Colonic mucosa (tissue), 4 donors: ENCODE measurements around the gene PACS2. TPM values are rescaled to one million over a fixed set of nuclear protein-coding genes. Genes with fewer than 3 reads are reported as not detected.

Experiments used
- DNase-seq: peaks from one replicate; pipeline ENCODE4 v3.0.0-alpha.2; 2020
- H3K27ac ChIP-seq: fragments of 200-600 bp; one replicate; pipeline ENCODE4 v1.8.0; 2021
- H3K27me3 ChIP-seq: fragments of 200-600 bp; one replicate; pipeline ENCODE4 v1.8.0; 2021
- H3K36me3 ChIP-seq: fragments of 200-600 bp; one replicate; pipeline ENCODE4 v1.8.0; 2021
- H3K4me1 ChIP-seq: fragments of 200-600 bp; one replicate; pipeline ENCODE4 v1.8.0; 2021; ENCODE audit warnings: mild to moderate bottlenecking
- H3K4me3 ChIP-seq: fragments of 200-600 bp; one replicate; pipeline ENCODE4 v1.8.0; 2021
- H3K9ac ChIP-seq, 2 donors: one replicate each; pipeline ENCODE4 v1.7.0; 2013; ENCODE audit warnings: control low read depth in 2 of 2, low read depth in 2 of 2, low read length in 2 of 2
- H3K9me3 ChIP-seq: fragments of 200-600 bp; one replicate; pipeline ENCODE4 v1.8.0; 2021
- intact Hi-C: fragments of 100-400 bp; cut with DNase I; formaldehyde crosslinking; loops from one replicate; pipeline ENCODE4 v1.14.1; 2022
- total RNA-seq, 2 donors: library from RNA; stranded (reverse); fragmentation: NEBNext Ultra II Directional in 1 of 2; extraction: Animal tissue kit (Norgen Biotek cat#: 25700) in 1 of 2; gene quantifications; one replicate each; pipeline ENCODE4 v1.2.1, GENCODE V29; 2021
- TF ChIP-seq, protein P1 (sequence below): fragments of 200-600 bp; IDR thresholded peaks from one replicate; pipeline ENCODE4 v1.8.0; 2022; ENCODE audit warnings: antibody characterized with exemption, mild to moderate bottlenecking
- donor health status: healthy.
- donor health status: DM: no; HTN: no; CAD: no.
- donor health status: DM: no; HTN: no; CAD: no.

Gene PACS2
- total RNA-seq, 2 donors from 2014 or later, result 44.1 to 82.5 TPM

DNA sequence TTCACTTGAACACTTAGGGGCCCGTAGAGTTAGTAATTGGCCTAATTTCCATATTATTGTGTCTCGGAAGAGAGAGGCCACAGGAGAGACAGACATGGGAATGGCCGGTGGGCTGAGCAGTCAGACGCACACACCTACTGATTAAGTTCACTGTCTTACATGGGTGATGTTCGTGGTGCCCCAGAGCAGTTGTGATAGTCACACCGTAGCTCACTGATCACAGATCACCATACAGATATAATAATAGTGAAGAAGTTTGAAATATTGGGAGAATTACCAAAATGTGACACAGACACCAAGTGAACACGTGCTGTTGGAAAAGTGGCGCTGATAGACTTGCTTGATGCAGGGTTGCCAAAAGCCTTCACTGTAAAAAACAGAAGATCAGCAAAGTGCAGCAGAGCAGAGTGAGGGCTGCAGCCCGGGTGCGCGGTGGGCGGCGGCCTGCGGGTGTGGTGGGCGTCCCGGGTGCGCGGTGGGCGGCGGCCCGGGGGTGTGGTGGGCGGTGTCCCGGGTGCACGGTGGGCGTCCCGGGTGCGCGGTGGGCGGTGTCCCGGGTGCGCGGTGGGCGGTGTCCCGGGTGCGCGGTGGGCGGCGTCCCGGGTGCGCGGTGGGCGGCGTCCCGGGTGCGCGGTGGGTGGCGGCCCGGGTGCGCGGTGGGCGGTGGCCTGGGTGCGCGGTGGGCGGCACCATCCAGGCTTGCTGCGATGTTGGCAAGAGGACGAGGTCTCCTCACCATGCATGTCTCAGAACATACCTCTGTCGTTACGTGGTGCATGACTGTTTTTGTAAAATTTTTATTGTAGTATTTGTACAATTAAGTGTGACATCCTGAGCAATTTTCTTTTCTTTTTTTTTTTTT is 49.5 kb downstream of the PACS2 start:
- no peak overlapping the region for H3K4me3 ChIP-seq
- H3K27me3 ChIP-seq, result no peaks in the 10 kb centered on the region
- intact Hi-C loops, result loop anchor here (5.0 kb wide), 1 partner anchor 73 kb away; no protein-coding TSS in a partner anchor
- H3K36me3 ChIP-seq, result no peaks in the 10 kb centered on the region
- no peak overlapping the region for H3K9ac ChIP-seq
- H3K4me1 ChIP-seq, result no peaks in the 10 kb centered on the region
- H3K9me3 ChIP-seq, result no peaks in the 10 kb centered on the region
- TF ChIP-seq, protein P1, sequence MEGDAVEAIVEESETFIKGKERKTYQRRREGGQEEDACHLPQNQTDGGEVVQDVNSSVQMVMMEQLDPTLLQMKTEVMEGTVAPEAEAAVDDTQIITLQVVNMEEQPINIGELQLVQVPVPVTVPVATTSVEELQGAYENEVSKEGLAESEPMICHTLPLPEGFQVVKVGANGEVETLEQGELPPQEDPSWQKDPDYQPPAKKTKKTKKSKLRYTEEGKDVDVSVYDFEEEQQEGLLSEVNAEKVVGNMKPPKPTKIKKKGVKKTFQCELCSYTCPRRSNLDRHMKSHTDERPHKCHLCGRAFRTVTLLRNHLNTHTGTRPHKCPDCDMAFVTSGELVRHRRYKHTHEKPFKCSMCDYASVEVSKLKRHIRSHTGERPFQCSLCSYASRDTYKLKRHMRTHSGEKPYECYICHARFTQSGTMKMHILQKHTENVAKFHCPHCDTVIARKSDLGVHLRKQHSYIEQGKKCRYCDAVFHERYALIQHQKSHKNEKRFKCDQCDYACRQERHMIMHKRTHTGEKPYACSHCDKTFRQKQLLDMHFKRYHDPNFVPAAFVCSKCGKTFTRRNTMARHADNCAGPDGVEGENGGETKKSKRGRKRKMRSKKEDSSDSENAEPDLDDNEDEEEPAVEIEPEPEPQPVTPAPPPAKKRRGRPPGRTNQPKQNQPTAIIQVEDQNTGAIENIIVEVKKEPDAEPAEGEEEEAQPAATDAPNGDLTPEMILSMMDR, result no peak
- H3K27ac ChIP-seq, result no peak overlapping the region
- DNase-seq, result no peak

GRCh38 chr14:105365101-105365500 is 50.6 kb downstream of the PACS2 start:
- Histone ChIP-seq H3K9me3 (no peaks in the 10 kb centered on the region), H3K4me3 (no peak overlapping the region), H3K27me3 (no peaks in the 10 kb centered on the region), H3K27ac (no peak overlapping the region), H3K9ac (no peak overlapping the region), H3K4me1 (no peaks in the 10 kb centered on the region), H3K36me3 (no peaks in the 10 kb centered on the region)
- intact Hi-C loops, result no loop called here
- DNase-seq, result no peak
- TF ChIP-seq, protein P1, result no peak

DNA sequence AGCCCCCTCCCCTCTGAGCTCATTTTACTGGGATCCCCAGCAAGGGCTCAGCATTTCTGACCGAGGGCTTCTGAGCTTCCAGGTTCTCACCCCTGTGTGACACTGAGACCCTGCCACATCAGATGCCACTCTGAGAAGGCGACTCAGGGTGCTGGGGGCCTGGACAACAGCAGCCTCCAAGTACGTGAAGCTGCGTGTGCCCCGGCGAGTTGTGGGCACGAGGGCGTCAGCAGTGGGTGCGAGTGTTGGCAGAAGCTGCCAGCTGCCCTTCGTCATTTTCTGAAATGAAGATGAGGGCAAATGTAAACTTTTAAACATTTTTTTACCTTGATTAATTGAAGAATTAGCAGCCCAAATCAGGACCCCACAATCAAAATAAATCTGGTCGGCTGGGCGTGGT is 51.1 kb downstream of the PACS2 start:
- Histone ChIP-seq H3K9me3 (no peaks in the 10 kb centered on the region), H3K4me3 (no peak overlapping the region), H3K36me3 (no peaks in the 10 kb centered on the region), H3K27me3 (no peaks in the 10 kb centered on the region), H3K9ac (no peak overlapping the region), H3K27ac (no peak overlapping the region), H3K4me1 (no peaks in the 10 kb centered on the region)
- TF ChIP-seq, protein P1, result no peak
- intact Hi-C loops, result no loop called here
- no peak for DNase-seq

DNA sequence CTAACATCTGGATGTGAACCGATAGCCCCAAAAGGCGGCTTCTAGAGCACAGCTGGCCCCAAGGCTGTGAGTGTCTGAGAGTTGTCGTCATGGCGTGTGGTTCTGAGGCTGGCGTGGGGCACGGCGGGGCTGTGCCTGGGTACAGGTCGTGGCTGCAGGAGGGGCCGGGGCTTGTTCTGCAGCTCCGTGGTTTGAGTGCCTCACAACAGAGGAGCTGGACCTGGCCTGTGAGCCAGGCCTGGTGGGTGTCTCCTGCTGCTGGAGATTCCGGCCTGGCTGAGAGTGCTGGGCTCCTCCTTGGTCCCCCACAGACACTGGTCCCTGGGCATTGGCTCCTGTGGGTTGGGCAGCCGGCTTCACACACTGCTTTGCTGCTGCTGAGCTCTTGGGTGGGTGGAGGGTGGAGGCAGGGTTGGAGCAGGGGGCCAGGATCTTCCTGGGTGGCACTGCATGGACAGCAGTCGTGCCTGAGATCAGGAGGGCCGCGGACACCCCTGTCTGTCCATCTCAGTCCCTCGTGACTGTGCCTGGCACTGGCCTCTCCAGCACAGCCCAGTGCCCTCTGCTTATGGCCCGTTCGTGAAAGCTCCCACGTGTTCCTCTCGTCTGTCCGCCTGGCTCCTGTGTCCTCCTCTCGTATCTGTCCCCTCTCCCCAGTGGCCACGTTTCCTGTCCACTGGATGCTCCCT is 52.0 kb downstream of the PACS2 start:
- Histone ChIP-seq H3K4me3 (no peak overlapping the region), H3K9ac (no peak overlapping the region), H3K9me3 (no peaks in the 10 kb centered on the region), H3K4me1 (no peaks in the 10 kb centered on the region), H3K36me3 (no peaks in the 10 kb centered on the region), H3K27ac (no peak overlapping the region), H3K27me3 (no peaks in the 10 kb centered on the region)
- TF ChIP-seq, protein P1, result no peak
- intact Hi-C loops, result no loop called here
- no peak for DNase-seq

DNA sequence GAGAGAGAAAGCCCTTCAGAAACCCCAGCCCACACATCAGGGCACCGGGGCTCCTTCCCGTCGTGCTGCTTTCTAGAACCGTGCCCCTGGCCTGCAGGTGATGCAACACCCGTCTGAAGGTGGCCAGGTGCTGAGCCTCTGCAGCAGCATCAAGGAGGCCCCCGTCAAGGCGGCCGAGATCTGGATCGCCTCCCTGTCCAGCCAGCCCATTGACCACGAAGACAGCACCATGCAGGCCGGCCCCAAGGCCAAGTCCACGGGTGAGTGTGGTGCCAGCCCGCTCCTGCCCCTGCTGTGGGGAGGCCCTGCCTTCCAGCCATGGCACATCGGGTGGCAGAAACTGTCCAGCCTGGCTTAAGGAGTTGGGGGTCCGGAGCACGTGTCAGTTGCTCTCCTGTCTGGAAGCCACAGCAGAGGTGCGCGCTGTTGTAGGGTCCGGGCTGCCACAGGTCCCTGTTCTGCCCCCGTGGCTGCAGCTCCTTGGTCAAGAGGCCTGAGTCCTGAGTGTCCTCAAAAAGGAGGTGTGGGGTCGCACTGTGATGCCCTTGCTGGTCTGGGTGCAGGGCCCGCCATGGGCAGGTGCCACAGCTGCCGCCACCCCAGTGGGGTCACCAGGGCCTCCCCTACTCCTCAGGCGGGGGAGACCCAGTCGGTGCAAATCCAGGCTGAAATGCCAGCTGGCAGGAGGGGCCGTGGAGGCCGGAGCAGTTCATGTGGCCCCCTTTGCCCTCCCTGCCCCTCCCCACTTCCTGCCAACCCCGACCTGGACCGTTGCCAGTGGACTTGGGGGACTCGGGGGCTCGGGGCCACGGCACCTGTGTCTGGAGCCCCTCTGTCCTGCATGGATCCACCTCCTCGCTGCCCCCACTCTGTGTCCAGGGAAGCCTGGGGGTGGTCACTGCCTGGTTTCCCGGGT is 52.8 kb downstream of the PACS2 start:
- Histone ChIP-seq H3K9ac (no peak overlapping the region), H3K36me3 (no peaks in the 10 kb centered on the region), H3K27me3 (no peaks in the 10 kb centered on the region), H3K4me3 (no peak overlapping the region), H3K27ac (no peak overlapping the region), H3K9me3 (no peaks in the 10 kb centered on the region), H3K4me1 (no peaks in the 10 kb centered on the region)
- TF ChIP-seq, protein P1, result no peak
- intact Hi-C loops, result no loop called here
- DNase-seq, result no peak
